GM12878 (cell line): ENCODE data around the gene RCOR1. TPM values are rescaled to one million over a fixed set of nuclear protein-coding genes. Genes with fewer than 3 reads are reported as not detected.

Experiments used
- ATAC-seq: fragments of 200-7000 bp; cut with Tn5 transposase; 3 replicates; pipeline ENCODE4 v1.9.1; 2020; ENCODE audit warnings: mild to moderate bottlenecking, moderate library complexity
- BruUV-seq: library from RNA; stranded (reverse); fragments of 400-500 nt; replicated peaks from 2 replicates; lab custom pipeline; 2021; lab: Mats Ljungman, UMichigan
- CTCF ChIA-PET: fragments of 300-600 bp; sonication (Branson Sonifier 250); formaldehyde crosslinking; extraction: SDS; loops from one replicate; lab custom pipeline; 2021; ENCODE audit warnings: inconsistent platforms; lab: Yijun Ruan, JAX
- POLR2A ChIA-PET: fragments of 350-600 bp; formaldehyde crosslinking; extraction: SDS; loops from one replicate; lab custom pipeline; 2021; ENCODE audit warnings: inconsistent platforms; lab: Charles Lee
- RAD21 ChIA-PET: fragments of 300-600 bp; sonication (Branson Sonifier 250); formaldehyde crosslinking; loops from one replicate; lab custom pipeline; 2023; ENCODE audit warnings: antibody characterized with exemption; ENCODE audit not compliant: unreplicated experiment; lab: Charles Lee
- SMC1A ChIA-PET: fragments of 300-600 bp; sonication (Branson Sonifier 250); formaldehyde crosslinking; loops from one replicate; lab custom pipeline; 2023; ENCODE audit not compliant: unreplicated experiment, uncharacterized antibody; lab: Charles Lee
- DNase-seq: peaks from one replicate; pipeline ENCODE4 v3.0.0-alpha.2; 2011; ENCODE audit warnings: low read depth, low spot score
- FAIRE-seq: peaks from 3 replicates; lab custom pipeline; 2011; peaks lifted over from hg19 to GRCh38; lab: Jason Lieb, UNC
- H2AFZ ChIP-seq: 2 replicates; pipeline ENCODE4 v1.6.0; 2011; ENCODE audit warnings: low read depth, low read length, control low read depth; ENCODE audit not compliant: control insufficient read depth
- H3K27ac ChIP-seq: 2 replicates; pipeline ENCODE4 v1.5.1; 2011; ENCODE audit warnings: control low read depth; ENCODE audit not compliant: control insufficient read depth, insufficient read depth
- H3K27me3 ChIP-seq, 2 experiments: replicated peaks in 1 of 2; 2 replicates each; pipeline versions ENCODE4 v1.6.0 to v1.6.1; 2011; ENCODE audit warnings: low read length in 1 of 2; ENCODE audit not compliant: control insufficient read depth in 2 of 2, insufficient read depth in 2 of 2
- H3K36me3 ChIP-seq, 2 experiments: 2 replicates each; pipeline ENCODE4 v1.5.1; 2011; ENCODE audit warnings: low read length in 1 of 2; ENCODE audit not compliant: control insufficient read depth in 2 of 2, insufficient read depth in 2 of 2
- H3K4me1 ChIP-seq: 2 replicates; pipeline ENCODE4 v1.6.1; 2011; ENCODE audit warnings: mild to moderate bottlenecking, low read length, moderate library complexity, mixed read lengths; ENCODE audit not compliant: control insufficient read depth, insufficient read depth
- H3K4me2 ChIP-seq: 2 replicates; pipeline ENCODE4 v1.6.0; 2011; ENCODE audit warnings: control low read depth; ENCODE audit not compliant: control insufficient read depth, insufficient read depth
- H3K4me3 ChIP-seq: fragments of 200-600 bp; sonication (generic); 2 replicates; pipeline ENCODE4 v1.5.1; 2016
- H3K79me2 ChIP-seq: 2 replicates; pipeline ENCODE4 v1.6.0; 2011; ENCODE audit warnings: low read length; ENCODE audit not compliant: control insufficient read depth, insufficient read depth
- H3K9ac ChIP-seq: 2 replicates; pipeline ENCODE4 v1.8.0; 2011; ENCODE audit warnings: low read length, control low read depth, mixed read lengths; ENCODE audit not compliant: control insufficient read depth, insufficient read depth
- H3K9me3 ChIP-seq: replicated peaks from 3 replicates; pipeline ENCODE4 v1.5.1; 2011; ENCODE audit warnings: mild to moderate bottlenecking, low read length; ENCODE audit not compliant: control insufficient read depth, insufficient read depth
- H4K20me1 ChIP-seq: 2 replicates; pipeline ENCODE4 v1.6.0; 2011; ENCODE audit not compliant: control insufficient read depth, insufficient read depth
- BRCA1 ChIP-seq: IDR thresholded peaks from 2 replicates; pipeline ENCODE4 v1.6.1; 2011; ENCODE audit warnings: low read depth, low read length, improper control_type of control experiment
- CHD2 ChIP-seq: IDR thresholded peaks from 2 replicates; pipeline ENCODE4 v1.6.1; 2011; ENCODE audit warnings: low read depth, low read length, improper control_type of control experiment, borderline replicate concordance
- CREM ChIP-seq: IDR thresholded peaks from 2 replicates; pipeline ENCODE4 v1.6.1; 2014; ENCODE audit warnings: antibody characterized with exemption, low read depth
- E2F8 ChIP-seq: fragments of 450-650 bp; IDR thresholded peaks from 2 replicates; pipeline ENCODE4 v1.6.1; 2018; ENCODE audit warnings: mild to moderate bottlenecking, low read depth, moderate library complexity; ENCODE audit not compliant: partially characterized antibody
- ETV6 ChIP-seq, 2 experiments: fragments of 450-650 bp in 1 of 2; IDR thresholded peaks in 1 of 2; conservative IDR thresholded peaks in 1 of 2; 2 replicates each; pipeline ENCODE4 v1.6.1; 2014; ENCODE audit warnings: antibody characterized with exemption in 1 of 2, borderline replicate concordance in 1 of 2, low read depth in 1 of 2, mild to moderate bottlenecking in 1 of 2, moderate library complexity in 1 of 2
- EZH2 ChIP-seq: IDR thresholded peaks from 2 replicates; pipeline ENCODE4 v1.6.1; 2012; ENCODE audit warnings: low read depth, mild to moderate bottlenecking, control low read depth, inconsistent platforms, low read length, borderline replicate concordance; ENCODE audit not compliant: control insufficient read depth
- NR2C1 ChIP-seq: fragments of 450-650 bp; IDR thresholded peaks from 2 replicates; pipeline ENCODE4 v1.6.1; 2017; ENCODE audit warnings: antibody characterized with exemption, mild to moderate bottlenecking, moderate library complexity
- NRF1 ChIP-seq: conservative IDR thresholded peaks from 2 replicates; pipeline ENCODE4 v1.6.1; 2011; ENCODE audit warnings: mild to moderate bottlenecking, low read depth, low read length, improper control_type of control experiment
- RB1 ChIP-seq: fragments of 450-650 bp; formaldehyde crosslinking; IDR thresholded peaks from 2 replicates; pipeline ENCODE4 v1.6.1; 2017; ENCODE audit warnings: mild to moderate bottlenecking, borderline replicate concordance
- SIX5 ChIP-seq: IDR thresholded peaks from 2 replicates; pipeline ENCODE4 v1.6.1; 2011; ENCODE audit warnings: mild to moderate bottlenecking, low read depth, low read length, moderate library complexity; ENCODE audit not compliant: severe bottlenecking
- SMAD1 ChIP-seq: fragments of 450-650 bp; IDR thresholded peaks from 2 replicates; pipeline ENCODE4 v1.6.1; 2018; ENCODE audit warnings: mild to moderate bottlenecking, low read depth; ENCODE audit not compliant: partially characterized antibody
- ZBED1 ChIP-seq: IDR thresholded peaks from 2 replicates; pipeline ENCODE4 v1.6.1; 2016; ENCODE audit warnings: borderline replicate concordance
- WGBS: methylation state at CpG from one replicate; pipeline ENCODE4 v1.1.6; 2016; ENCODE audit warnings: low lambda C conversion rate; ENCODE audit not compliant: insufficient replicate concordance, insufficient coverage; ENCODE audit errors: missing lambda C conversion rate; 5-methylcytosine and 5-hydroxymethylcytosine counted together
- in situ Hi-C: fragments of 300-500 bp; cut with MboI; formaldehyde crosslinking; loops from 9 replicates; pipeline ENCODE4 v1.14.3; 2018; ENCODE audit warnings: mixed read lengths
- intact Hi-C: fragments of 100-400 bp; cut with micrococcal nuclease; formaldehyde crosslinking; loops from one replicate; pipeline ENCODE4 v1.14.2; 2022; ENCODE audit not compliant: unreplicated experiment
- polyA plus RNA-seq, 11 experiments: library from polyadenylated mRNA; depleted of rRNA in 4 of 11; unstranded in 6 of 11; stranded (reverse) in 5 of 11; fragments of >200 nt; fragmentation: Nextera tagmentation in 4 of 11; fragmentation: Illumina TruSeq in 1 of 11; extraction: Ambion mirVana in 4 of 11; extraction: Trizol in 1 of 11; gene quantifications; 1 replicate in 1 of 11; 2 replicates in 10 of 11; pipeline versions ENCODE4 v1.2.1 to v1.2.3, GENCODE V29; 2011 to 2016; ENCODE audit warnings: inconsistent platforms in 2 of 11, missing spikeins in 2 of 11, low read depth in 1 of 11
- total RNA-seq, 4 experiments: library from RNA; depleted of rRNA in 3 of 4; stranded (reverse); fragments of >200 nt in 3 of 4; fragmentation: Illumina TruSeq in 1 of 4; extraction: Trizol in 1 of 4; gene quantifications; 2 replicates each; pipeline versions ENCODE4 v1.2.1 to v1.2.3, GENCODE V29; 2013 to 2021

Gene RCOR1
- total and polyA plus RNA-seq, 10 of the 15 experiments (the other 5 are each of a cell fraction or from before 2014, with no cell fraction given) = 1.6 to 12.2 (median 4.4) TPM

DNA sequence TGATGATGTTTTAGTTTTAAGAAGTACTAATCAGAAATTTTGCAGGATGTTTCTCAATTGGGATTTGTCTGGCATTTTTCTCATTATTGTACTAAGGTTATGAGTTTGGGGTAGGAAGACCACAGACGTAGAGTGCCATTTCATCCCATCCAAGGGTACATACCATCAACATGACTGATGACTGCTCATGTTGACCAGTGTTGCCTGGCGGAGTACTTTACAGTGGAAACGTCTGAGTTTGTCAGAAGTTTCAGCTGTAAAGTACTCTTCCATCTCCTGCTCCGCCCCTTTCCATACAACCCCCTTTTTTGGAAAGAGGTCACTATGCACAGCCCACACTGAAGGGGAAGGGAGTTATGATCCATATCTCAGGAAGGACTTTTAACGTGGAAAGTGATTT, 74.2 kb downstream of the RCOR1 start:
- Histone ChIP-seq H2AFZ (no peak overlapping the region), H4K20me1 (no peaks in the 10 kb centered on the region), H3K27me3 (no peaks in the 10 kb centered on the region), H3K27ac (no peak overlapping the region), H3K9me3 (peaks cover 4% of the 10 kb centered on the region; the same call in 2 of the 3 replicates), H3K4me2 (no peak overlapping the region), H3K36me3 (no peaks in the 10 kb centered on the region), H3K79me2 (peaks cover under 1% of the 10 kb centered on the region), H3K4me3 (no peak overlapping the region), H3K9ac (no peak overlapping the region), H3K4me1 (peaks cover 14% of the 10 kb centered on the region)
- in situ Hi-C loops = no loop called here
- ChIA-PET SMC1A (interaction anchor here (1.5 kb wide), 1 partner anchor 18 kb away, joined by 3 read pairs; no protein-coding TSS in a partner anchor), POLR2A (no interaction called here), CTCF (no interaction called here), RAD21 (no interaction called here)
- no peak for FAIRE-seq
- intact Hi-C loops = no loop called here
- BruUV-seq = no TSS peak
- no peak for ATAC-seq
- TF ChIP-seq NRF1 (no peak), CREM (no peak)
- no peak for DNase-seq
- 88% methylated on average over 5 of the region's 5 CpGs for WGBS

GRCh38 chr14:102667703-102668102, 75.3 kb downstream of the RCOR1 start:
- in situ Hi-C loops (no loop called here), intact Hi-C loops (no loop called here)
- 98% methylated on average over 2 of the region's 2 CpGs for WGBS
- FAIRE-seq (no peak), ATAC-seq (no peak), DNase-seq (no peak)
- Histone ChIP-seq H3K79me2 (peaks cover 5% of the 10 kb centered on the region), H3K27ac (no peak overlapping the region), H3K4me3 (no peak overlapping the region), H3K9me3 (peaks cover 9% of the 10 kb centered on the region), H3K9ac (no peak overlapping the region), H3K4me1 (peaks cover 17% of the 10 kb centered on the region), H2AFZ (no peak overlapping the region), H3K4me2 (no peak overlapping the region), H3K36me3 (no peaks in the 10 kb centered on the region), H4K20me1 (no peaks in the 10 kb centered on the region), H3K27me3 (no peaks in the 10 kb centered on the region)
- POLR2A ChIA-PET = interaction anchor here (1.3 kb wide), 1 partner anchor 24 kb away, joined by 4 read pairs; no protein-coding TSS in a partner anchor
- BruUV-seq = no TSS peak
- SMC1A ChIA-PET = interaction anchor here (1.5 kb wide), 1 partner anchor 19 kb away, joined by 3 read pairs; no protein-coding TSS in a partner anchor
- RAD21 ChIA-PET = no interaction called here
- CTCF ChIA-PET = no interaction called here
- no peak for TF ChIP-seq SMAD1
- no peak for TF ChIP-seq CHD2
- no peak for TF ChIP-seq EZH2
- TF ChIP-seq RB1 = no peak
- TF ChIP-seq ZBED1 = no peak
- no peak for TF ChIP-seq BRCA1
- TF ChIP-seq SIX5 = no peak
- TF ChIP-seq E2F8 = no peak
- no peak for TF ChIP-seq NR2C1
- no peak for TF ChIP-seq ETV6 (conservative IDR thresholded peaks at IDR 0.05 in 1 of 2, IDR thresholded peaks at IDR 0.05 in 1 of 2; ENCODE audit: borderline replicate concordance in 1 of 2, low read depth in 1 of 2)
